Prostate gland (tissue), 2 donors: ENCODE measurements around the gene ZNF598.

Source experiments
- POLR2A ChIP-seq: fragments of 450-650 bp; IDR thresholded peaks from one replicate; pipeline ENCODE4 v1.6.1; 2016; ENCODE audit warnings: antibody characterized with exemption, mild to moderate bottlenecking
- POLR2AphosphoS5 ChIP-seq: sonication (generic); formaldehyde crosslinking; IDR thresholded peaks from one replicate; pipeline ENCODE4 v1.6.1; 2017; ENCODE audit warnings: antibody characterized with exemption
- TF ChIP-seq, protein P1 (sequence below), 4 experiments: fragments of 200-600 bp in 2 of 4; fragments of 450-650 bp in 2 of 4; sonication (generic) in 2 of 4; IDR thresholded peaks; 1 replicate in 3 of 4; 2 replicates in 1 of 4; pipeline ENCODE4 v1.5.1; 2016 to 2019; ENCODE audit warnings: antibody characterized with exemption in 4 of 4, mild to moderate bottlenecking in 2 of 4, moderate library complexity in 2 of 4

DNA sequence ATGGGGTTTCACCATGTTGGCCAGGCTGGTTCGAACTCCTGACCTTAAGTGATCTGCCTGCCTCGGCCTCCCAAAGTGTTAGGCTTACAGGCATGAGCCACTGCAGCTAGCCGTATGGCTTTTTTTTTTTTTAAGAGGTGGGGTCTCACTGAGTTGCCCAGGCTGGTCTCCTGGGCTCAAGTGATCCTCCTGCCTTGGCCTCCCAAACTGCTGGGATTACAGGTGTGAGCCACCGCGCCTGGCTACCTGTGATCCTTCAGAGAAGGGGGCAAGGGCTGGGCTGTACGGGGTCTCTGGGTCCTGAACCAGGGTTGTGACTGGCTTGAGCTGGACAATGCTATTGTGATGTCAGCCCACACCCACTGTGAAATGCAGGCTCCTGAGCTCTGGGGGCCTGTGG lies 43.2 kb downstream of the ZNF598 start, which contains the start of gene RNF151:
- TF ChIP-seq POLR2AphosphoS5 (no peak), POLR2A (no peak)
- TF ChIP-seq, protein P1, sequence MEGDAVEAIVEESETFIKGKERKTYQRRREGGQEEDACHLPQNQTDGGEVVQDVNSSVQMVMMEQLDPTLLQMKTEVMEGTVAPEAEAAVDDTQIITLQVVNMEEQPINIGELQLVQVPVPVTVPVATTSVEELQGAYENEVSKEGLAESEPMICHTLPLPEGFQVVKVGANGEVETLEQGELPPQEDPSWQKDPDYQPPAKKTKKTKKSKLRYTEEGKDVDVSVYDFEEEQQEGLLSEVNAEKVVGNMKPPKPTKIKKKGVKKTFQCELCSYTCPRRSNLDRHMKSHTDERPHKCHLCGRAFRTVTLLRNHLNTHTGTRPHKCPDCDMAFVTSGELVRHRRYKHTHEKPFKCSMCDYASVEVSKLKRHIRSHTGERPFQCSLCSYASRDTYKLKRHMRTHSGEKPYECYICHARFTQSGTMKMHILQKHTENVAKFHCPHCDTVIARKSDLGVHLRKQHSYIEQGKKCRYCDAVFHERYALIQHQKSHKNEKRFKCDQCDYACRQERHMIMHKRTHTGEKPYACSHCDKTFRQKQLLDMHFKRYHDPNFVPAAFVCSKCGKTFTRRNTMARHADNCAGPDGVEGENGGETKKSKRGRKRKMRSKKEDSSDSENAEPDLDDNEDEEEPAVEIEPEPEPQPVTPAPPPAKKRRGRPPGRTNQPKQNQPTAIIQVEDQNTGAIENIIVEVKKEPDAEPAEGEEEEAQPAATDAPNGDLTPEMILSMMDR (IDR thresholded peaks at IDR 0.05), result no peak
